G401 (cell line): ENCODE results near the gene CLBA1. TPM values are rescaled to one million over a fixed set of nuclear protein-coding genes. Genes with fewer than 3 reads are reported as not detected.

ENCODE experiments used
- DNase-seq: peaks from one replicate; pipeline ENCODE4 v3.0.0-alpha.2; 2015; ENCODE audit warnings: low spot score
- in situ Hi-C: cut with HindIII; loops from 2 replicates; pipeline ENCODE4 v1.10.0; 2016; ENCODE audit warnings: low sequenced_read_pairs, mixed read lengths
- total RNA-seq: library from RNA; depleted of rRNA; stranded (reverse); fragments of >200 nt; shearing (Covaris generic); gene quantifications from 2 replicates; pipeline ENCODE4 v1.2.3, GENCODE V29; 2014

The CLBA1 gene
- total RNA-seq, 1 experiment from 2014 or later: 18.0 TPM

- in situ Hi-C loops: no loop called here
- DNase-seq: no peak
Observed at GRCh38 chr14:104966261-104966865, 19.2 kb upstream of the CLBA1 start.

GRCh38 chr14:104966981-104967385 is 18.6 kb upstream of the CLBA1 start:
- in situ Hi-C loops: no loop called here
- no peak for DNase-seq

- in situ Hi-C loops: no loop called here
- DNase-seq: peak; percentile 30
Observed at GRCh38 chr14:104967386-104968152, 18.0 kb upstream of the CLBA1 start.

GRCh38 chr14:104968153-104968527 is 17.4 kb upstream of the CLBA1 start:
- DNase-seq: no peak
- in situ Hi-C loops: no loop called here

- in situ Hi-C loops: no loop called here
- DNase-seq: no peak
Observed at GRCh38 chr14:104968541-104969401, 16.8 kb upstream of the CLBA1 start.

- in situ Hi-C loops: no loop called here
Observed at GRCh38 chr14:104969741-104970230, 15.8 kb upstream of the CLBA1 start.

GRCh38 chr14:104970231-104971068 is 15.1 kb upstream of the CLBA1 start:
- DNase-seq: no peak
- in situ Hi-C loops: no loop called here

More at GRCh38 chr14:104969741-104970230, 15.8 kb upstream of the CLBA1 start:
- no peak for DNase-seq

GRCh38 chr14:104971447-104972240 is 13.9 kb upstream of the CLBA1 start:
- DNase-seq: no peak
- in situ Hi-C loops: no loop called here

- in situ Hi-C loops: no loop called here
- DNase-seq: no peak
Observed at GRCh38 chr14:104972301-104973134, 13.1 kb upstream of the CLBA1 start.

GRCh38 chr14:104973135-104973384 is 12.5 kb upstream of the CLBA1 start:
- no peak for DNase-seq
- in situ Hi-C loops: no loop called here

- DNase-seq: no peak
Observed at GRCh38 chr14:104973385-104974145, 12.0 kb upstream of the CLBA1 start.

GRCh38 chr14:104974146-104974541 is 11.4 kb upstream of the CLBA1 start:
- in situ Hi-C loops: no loop called here

More at GRCh38 chr14:104973385-104974145, 12.0 kb upstream of the CLBA1 start:
- in situ Hi-C loops: no loop called here

GRCh38 chr14:104974665-104975390 is 10.8 kb upstream of the CLBA1 start:
- DNase-seq: no peak
- in situ Hi-C loops: no loop called here

More at GRCh38 chr14:104974146-104974541, 11.4 kb upstream of the CLBA1 start:
- DNase-seq: no peak

- in situ Hi-C loops: no loop called here
- DNase-seq: no peak
Observed at GRCh38 chr14:104975481-104976197, 9.9 kb upstream of the CLBA1 start.

GRCh38 chr14:104976198-104977007 is 9.2 kb upstream of the CLBA1 start:
- in situ Hi-C loops: no loop called here
- peak; percentile 46 for DNase-seq
